WTC11 (cell line): ENCODE data around the gene ROS1.

Source experiments
- ESRRA ChIP-seq: sonication (generic); formaldehyde crosslinking; IDR thresholded peaks from 2 replicates; pipeline ENCODE4 v1.8.1; 2022; ENCODE audit warnings: mild to moderate bottlenecking, missing genetic modification reagents, borderline replicate concordance
- ETV6 ChIP-seq: sonication (generic); formaldehyde crosslinking; IDR thresholded peaks from 2 replicates; pipeline ENCODE4 v1.8.1; 2022; ENCODE audit warnings: mild to moderate bottlenecking, missing genetic modification reagents
- GABPB1 ChIP-seq: sonication (generic); formaldehyde crosslinking; IDR thresholded peaks from 2 replicates; pipeline ENCODE4 v1.8.1; 2023; ENCODE audit warnings: mild to moderate bottlenecking, missing genetic modification reagents
- IRF2 ChIP-seq: sonication (generic); formaldehyde crosslinking; IDR thresholded peaks from 2 replicates; pipeline ENCODE4 v1.8.0; 2022; ENCODE audit warnings: low read depth, missing genetic modification reagents, borderline replicate concordance
- RELA ChIP-seq: sonication (generic); formaldehyde crosslinking; IDR thresholded peaks from 2 replicates; pipeline ENCODE4 v1.8.1; 2022; ENCODE audit warnings: missing genetic modification reagents, mild to moderate bottlenecking, borderline replicate concordance
- TF ChIP-seq, protein P1 (sequence below): sonication (generic); formaldehyde crosslinking; IDR thresholded peaks from 2 replicates; pipeline ENCODE4 v1.8.1; 2022; ENCODE audit warnings: low read depth, mild to moderate bottlenecking, moderate library complexity, missing genetic modification reagents, borderline replicate concordance
- TF ChIP-seq, protein P2 (sequence below): fragments of 200-600 bp; IDR thresholded peaks from 2 replicates; pipeline ENCODE4 v1.8.0; 2022; ENCODE audit warnings: antibody characterized with exemption

DNA sequence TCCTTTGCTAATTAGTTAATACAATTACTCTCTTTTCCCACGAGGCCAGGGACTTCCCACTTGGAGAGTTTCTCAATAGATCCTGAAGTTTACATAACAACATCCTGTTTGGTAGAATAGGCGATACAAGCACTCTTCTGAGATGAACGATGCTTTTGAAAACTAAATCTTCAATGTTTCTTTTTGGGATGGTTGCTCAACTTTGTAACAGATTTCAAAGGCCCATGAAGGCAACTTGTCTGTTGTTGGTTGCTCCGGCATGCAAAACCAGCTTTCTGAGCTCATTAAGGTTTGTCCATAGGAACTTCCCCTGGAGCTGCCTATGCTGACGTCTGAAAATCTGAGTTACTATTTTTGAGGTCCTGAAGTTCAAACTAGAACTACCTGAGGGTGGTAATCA lies 25.9 kb upstream of the ROS1 start:
- TF ChIP-seq, protein P1, sequence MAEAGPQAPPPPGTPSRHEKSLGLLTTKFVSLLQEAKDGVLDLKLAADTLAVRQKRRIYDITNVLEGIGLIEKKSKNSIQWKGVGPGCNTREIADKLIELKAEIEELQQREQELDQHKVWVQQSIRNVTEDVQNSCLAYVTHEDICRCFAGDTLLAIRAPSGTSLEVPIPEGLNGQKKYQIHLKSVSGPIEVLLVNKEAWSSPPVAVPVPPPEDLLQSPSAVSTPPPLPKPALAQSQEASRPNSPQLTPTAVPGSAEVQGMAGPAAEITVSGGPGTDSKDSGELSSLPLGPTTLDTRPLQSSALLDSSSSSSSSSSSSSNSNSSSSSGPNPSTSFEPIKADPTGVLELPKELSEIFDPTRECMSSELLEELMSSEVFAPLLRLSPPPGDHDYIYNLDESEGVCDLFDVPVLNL (CRISPR knock-in tag): no peak
- TF ChIP-seq ESRRA (CRISPR knock-in tag) (no peak), RELA (no peak), GABPB1 (CRISPR knock-in tag) (no peak), IRF2 (CRISPR knock-in tag) (no peak), ETV6 (CRISPR knock-in tag) (no peak)
- TF ChIP-seq, protein P2, sequence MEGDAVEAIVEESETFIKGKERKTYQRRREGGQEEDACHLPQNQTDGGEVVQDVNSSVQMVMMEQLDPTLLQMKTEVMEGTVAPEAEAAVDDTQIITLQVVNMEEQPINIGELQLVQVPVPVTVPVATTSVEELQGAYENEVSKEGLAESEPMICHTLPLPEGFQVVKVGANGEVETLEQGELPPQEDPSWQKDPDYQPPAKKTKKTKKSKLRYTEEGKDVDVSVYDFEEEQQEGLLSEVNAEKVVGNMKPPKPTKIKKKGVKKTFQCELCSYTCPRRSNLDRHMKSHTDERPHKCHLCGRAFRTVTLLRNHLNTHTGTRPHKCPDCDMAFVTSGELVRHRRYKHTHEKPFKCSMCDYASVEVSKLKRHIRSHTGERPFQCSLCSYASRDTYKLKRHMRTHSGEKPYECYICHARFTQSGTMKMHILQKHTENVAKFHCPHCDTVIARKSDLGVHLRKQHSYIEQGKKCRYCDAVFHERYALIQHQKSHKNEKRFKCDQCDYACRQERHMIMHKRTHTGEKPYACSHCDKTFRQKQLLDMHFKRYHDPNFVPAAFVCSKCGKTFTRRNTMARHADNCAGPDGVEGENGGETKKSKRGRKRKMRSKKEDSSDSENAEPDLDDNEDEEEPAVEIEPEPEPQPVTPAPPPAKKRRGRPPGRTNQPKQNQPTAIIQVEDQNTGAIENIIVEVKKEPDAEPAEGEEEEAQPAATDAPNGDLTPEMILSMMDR: no peak
